OCI-LY1 (cell line): ENCODE measurements around the gene CCR5AS.

Experiments
- H2AFZ ChIP-seq: fragments of 200-600 bp; sonication (generic), shearing (Covaris generic); 2 replicates; pipeline ENCODE4 v1.6.0; 2014; ENCODE audit warnings: antibody characterized with exemption, mild to moderate bottlenecking, low read length
- H3F3A ChIP-seq: fragments of 200-600 bp; sonication (generic), shearing (Covaris generic); 2 replicates; pipeline ENCODE4 v1.6.0; 2014; ENCODE audit warnings: mild to moderate bottlenecking, antibody characterized with exemption, low read length, moderate library complexity; ENCODE audit not compliant: insufficient read depth
- H3K27ac ChIP-seq: fragments of 200-600 bp; sonication (generic); 2 replicates; pipeline ENCODE4 v1.5.1; 2014; ENCODE audit warnings: low read length, mixed run types, mild to moderate bottlenecking, low read depth; ENCODE audit not compliant: poor library complexity, severe bottlenecking
- H3K27me3 ChIP-seq: fragments of 200-600 bp; sonication (generic); 2 replicates; pipeline ENCODE4 v1.6.0; 2014; ENCODE audit warnings: antibody characterized with exemption, mild to moderate bottlenecking, low read length, moderate library complexity; ENCODE audit not compliant: insufficient read depth
- H3K36me3 ChIP-seq: fragments of 200-600 bp; sonication (generic); 2 replicates; pipeline ENCODE4 v1.6.1; 2014; ENCODE audit warnings: mild to moderate bottlenecking, antibody characterized with exemption, low read length, moderate library complexity, mixed read lengths; ENCODE audit not compliant: insufficient read depth
- H3K4me1 ChIP-seq: fragments of 200-600 bp; sonication (generic); 2 replicates; pipeline ENCODE4 v1.5.1; 2014; ENCODE audit warnings: mild to moderate bottlenecking, low read length, moderate library complexity; ENCODE audit not compliant: insufficient read depth, severe bottlenecking
- H3K4me2 ChIP-seq: fragments of 200-600 bp; sonication (generic), shearing (Covaris generic); 2 replicates; pipeline ENCODE4 v1.6.1; 2014; ENCODE audit warnings: low read length
- H3K4me3 ChIP-seq: fragments of 200-600 bp; sonication (generic); 2 replicates; pipeline ENCODE4 v1.5.1; 2014; ENCODE audit warnings: low read length, low read depth, mild to moderate bottlenecking, mixed read lengths; ENCODE audit not compliant: poor library complexity, severe bottlenecking
- H3K79me2 ChIP-seq: fragments of 200-600 bp; shearing (Covaris generic); 2 replicates; pipeline ENCODE4 v1.6.1; 2016; ENCODE audit warnings: mixed run types, low read length, mixed read lengths; ENCODE audit not compliant: insufficient read depth
- H3K9ac ChIP-seq: fragments of 200-600 bp; sonication (generic), shearing (Covaris generic); 2 replicates; pipeline ENCODE4 v1.6.1; 2014; ENCODE audit warnings: mild to moderate bottlenecking, low read length, mixed read lengths
- H3K9me2 ChIP-seq: fragments of 200-600 bp; sonication (generic), shearing (Covaris generic); 2 replicates; pipeline ENCODE4 v1.6.1; 2014; ENCODE audit warnings: low read depth, mild to moderate bottlenecking, low read length, mixed read lengths
- H3K9me3 ChIP-seq: fragments of 200-600 bp; shearing (Covaris generic); 2 replicates; pipeline ENCODE4 v1.6.1; 2014; ENCODE audit warnings: low read length, mixed read lengths
- H4K20me1 ChIP-seq: fragments of 200-600 bp; sonication (generic), shearing (Covaris generic); 2 replicates; pipeline ENCODE4 v1.6.0; 2016; ENCODE audit warnings: mild to moderate bottlenecking, low read length; ENCODE audit not compliant: insufficient read depth
- EZH2 ChIP-seq: fragments of 200-600 bp; sonication (generic), shearing (Covaris generic); IDR thresholded peaks from 2 replicates; pipeline ENCODE4 v1.8.0; 2017; ENCODE audit warnings: borderline replicate concordance, mixed run types, mild to moderate bottlenecking, antibody characterized with exemption, low read length, moderate library complexity, mixed read lengths
- TF ChIP-seq, protein P1 (sequence below): fragments of 200-600 bp; sonication (generic), shearing (Covaris generic); IDR thresholded peaks from 2 replicates; pipeline ENCODE4 v1.5.1; 2017; ENCODE audit warnings: mild to moderate bottlenecking, antibody characterized with exemption, low read length, moderate library complexity, mixed read lengths

The CCR5AS gene

DNA sequence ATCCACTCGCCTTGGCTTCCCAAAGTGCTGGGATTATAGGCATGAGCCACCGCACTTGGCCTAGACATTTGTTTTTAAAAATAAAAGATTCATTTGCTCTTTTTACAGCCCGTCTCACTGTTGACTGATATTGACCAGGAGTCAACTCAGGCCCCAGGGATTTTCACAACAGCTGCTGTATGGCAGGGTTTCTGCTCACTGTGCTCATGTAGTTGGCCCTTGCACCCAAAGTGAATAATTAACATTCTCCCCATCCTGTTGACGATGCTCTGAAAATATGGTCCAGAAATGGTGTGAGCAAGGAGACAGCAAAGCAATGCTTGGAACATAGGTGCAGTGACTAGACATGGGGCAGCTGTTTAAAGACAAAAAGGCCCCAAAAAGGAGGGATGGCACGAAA lies 39.1 kb downstream of the CCR5AS start:
- H3K27ac ChIP-seq, result no peak overlapping the region
- no peaks in the 10 kb centered on the region for H3K4me1 ChIP-seq
- no peaks in the 10 kb centered on the region for H3K79me2 ChIP-seq
- H3K36me3 ChIP-seq, result no peaks in the 10 kb centered on the region
- no peak overlapping the region for H3K9ac ChIP-seq
- no peak overlapping the region for H3K4me3 ChIP-seq
- no peaks in the 10 kb centered on the region; the same call in none of the 2 replicates for H3K27me3 ChIP-seq
- H3K9me2 ChIP-seq, result no peaks in the 10 kb centered on the region
- H3K9me3 ChIP-seq, result no peaks in the 10 kb centered on the region
- no peaks in the 10 kb centered on the region for H4K20me1 ChIP-seq
- H3F3A ChIP-seq, result no peaks in the 10 kb centered on the region
- TF ChIP-seq EZH2, result no peak
- TF ChIP-seq, protein P1, sequence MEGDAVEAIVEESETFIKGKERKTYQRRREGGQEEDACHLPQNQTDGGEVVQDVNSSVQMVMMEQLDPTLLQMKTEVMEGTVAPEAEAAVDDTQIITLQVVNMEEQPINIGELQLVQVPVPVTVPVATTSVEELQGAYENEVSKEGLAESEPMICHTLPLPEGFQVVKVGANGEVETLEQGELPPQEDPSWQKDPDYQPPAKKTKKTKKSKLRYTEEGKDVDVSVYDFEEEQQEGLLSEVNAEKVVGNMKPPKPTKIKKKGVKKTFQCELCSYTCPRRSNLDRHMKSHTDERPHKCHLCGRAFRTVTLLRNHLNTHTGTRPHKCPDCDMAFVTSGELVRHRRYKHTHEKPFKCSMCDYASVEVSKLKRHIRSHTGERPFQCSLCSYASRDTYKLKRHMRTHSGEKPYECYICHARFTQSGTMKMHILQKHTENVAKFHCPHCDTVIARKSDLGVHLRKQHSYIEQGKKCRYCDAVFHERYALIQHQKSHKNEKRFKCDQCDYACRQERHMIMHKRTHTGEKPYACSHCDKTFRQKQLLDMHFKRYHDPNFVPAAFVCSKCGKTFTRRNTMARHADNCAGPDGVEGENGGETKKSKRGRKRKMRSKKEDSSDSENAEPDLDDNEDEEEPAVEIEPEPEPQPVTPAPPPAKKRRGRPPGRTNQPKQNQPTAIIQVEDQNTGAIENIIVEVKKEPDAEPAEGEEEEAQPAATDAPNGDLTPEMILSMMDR, result no peak
- no peak overlapping the region for H3K4me2 ChIP-seq
- H2AFZ ChIP-seq, result no peak overlapping the region

DNA sequence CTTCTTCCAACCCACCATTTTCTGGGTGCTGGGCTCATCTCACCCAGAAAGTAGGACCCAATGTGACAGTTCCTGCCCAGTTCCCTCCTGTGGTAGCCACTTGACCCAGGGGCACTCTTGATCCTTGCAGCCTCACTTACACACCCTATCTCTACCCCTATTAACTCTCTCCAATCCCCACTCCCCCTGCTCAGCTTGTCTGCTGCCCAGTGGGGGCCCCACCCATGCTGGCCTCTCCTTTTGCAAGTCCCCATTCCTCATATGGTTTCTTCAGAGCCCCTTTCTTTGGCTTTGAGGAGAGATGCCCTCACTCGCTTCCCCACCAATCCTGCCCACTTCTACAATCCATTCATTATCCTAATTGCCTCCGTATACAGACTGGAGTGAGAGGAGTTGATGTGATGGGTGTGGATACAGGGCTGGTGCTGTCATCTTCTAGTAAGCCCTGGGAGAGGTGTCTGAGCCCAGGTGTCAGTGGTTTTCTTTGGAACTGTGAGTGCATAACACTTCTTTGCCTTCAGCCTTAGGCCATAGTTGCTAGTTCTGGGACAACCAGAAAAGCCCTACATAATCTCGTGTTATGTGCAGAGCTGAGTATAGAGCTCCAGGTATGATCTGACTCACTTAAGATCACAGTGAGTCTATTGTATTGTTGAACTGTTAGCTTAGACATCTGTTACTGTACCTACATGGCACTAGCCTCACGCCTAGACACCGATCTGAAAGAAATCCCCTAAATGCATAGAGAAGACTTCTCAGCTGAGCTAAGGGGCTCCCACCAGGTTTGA lies 40.9 kb downstream of the CCR5AS start:
- no peaks in the 10 kb centered on the region; the same call in none of the 2 replicates for H3K27me3 ChIP-seq
- H3K9me3 ChIP-seq, result no peaks in the 10 kb centered on the region
- no peak overlapping the region for H3K27ac ChIP-seq
- no peak overlapping the region for H3K9ac ChIP-seq
- H3K9me2 ChIP-seq, result no peaks in the 10 kb centered on the region
- H3K4me1 ChIP-seq, result no peaks in the 10 kb centered on the region
- no peaks in the 10 kb centered on the region for H3F3A ChIP-seq
- H3K36me3 ChIP-seq, result no peaks in the 10 kb centered on the region
- TF ChIP-seq, protein P1, result no peak
- TF ChIP-seq EZH2, result no peak
- H3K4me3 ChIP-seq, result no peak overlapping the region
- no peak overlapping the region for H2AFZ ChIP-seq
- no peaks in the 10 kb centered on the region for H4K20me1 ChIP-seq
- no peak overlapping the region for H3K4me2 ChIP-seq
- H3K79me2 ChIP-seq, result no peaks in the 10 kb centered on the region

DNA sequence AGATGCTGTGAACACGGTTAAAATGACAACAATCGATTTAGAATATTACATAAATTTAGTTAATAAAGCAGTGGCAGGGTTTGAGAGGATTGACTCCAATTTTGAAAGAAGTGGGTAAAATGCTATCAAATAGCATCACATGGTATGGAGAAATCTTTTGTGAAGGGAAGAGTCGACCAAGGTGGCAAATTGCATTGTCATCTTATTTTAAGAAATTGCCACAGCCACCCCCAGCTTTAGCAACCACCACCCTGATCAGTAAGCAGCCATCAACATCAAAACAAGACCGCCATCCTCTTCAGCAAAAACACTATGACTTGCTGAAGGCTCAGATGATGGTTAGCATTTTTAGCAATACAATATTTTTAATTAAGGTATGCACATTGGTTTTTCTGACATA lies 41.8 kb downstream of the CCR5AS start:
- Histone ChIP-seq H3K4me1 (no peaks in the 10 kb centered on the region), H3K9me2 (no peaks in the 10 kb centered on the region), H2AFZ (no peak overlapping the region), H4K20me1 (no peaks in the 10 kb centered on the region), H3K4me3 (no peak overlapping the region), H3K36me3 (no peaks in the 10 kb centered on the region), H3K27me3 (no peaks in the 10 kb centered on the region; the same call in 1 of the 2 replicates), H3K9me3 (no peaks in the 10 kb centered on the region), H3K27ac (no peak overlapping the region), H3F3A (no peaks in the 10 kb centered on the region), H3K4me2 (no peak overlapping the region), H3K79me2 (no peaks in the 10 kb centered on the region), H3K9ac (no peak overlapping the region)
- no peak for TF ChIP-seq EZH2
